Panc1 (cell line): ENCODE data around the gene ADAT2. TPM values are rescaled to one million over a fixed set of nuclear protein-coding genes. Genes with fewer than 3 reads are reported as not detected.

Experiments
- ATAC-seq: fragments of 200-7000 bp; cut with Tn5 transposase; 2 replicates; pipeline ENCODE4 v1.9.1; 2020; ENCODE audit warnings: mild to moderate bottlenecking, moderate library complexity
- BruUV-seq: library from RNA; stranded (reverse); fragments of 400-500 nt; replicated peaks from 2 replicates; lab custom pipeline; 2021; lab: Mats Ljungman, UMichigan
- CTCF ChIA-PET: fragments of 300-600 bp; sonication (Branson Sonifier 250); formaldehyde crosslinking; loops from one replicate; lab custom pipeline; 2022; ENCODE audit warnings: antibody characterized with exemption; lab: Charles Lee
- POLR2A ChIA-PET: fragments of 300-600 bp; sonication (Branson Sonifier 250); formaldehyde crosslinking; loops from one replicate; lab custom pipeline; 2022; ENCODE audit warnings: antibody characterized with exemption; lab: Charles Lee
- DNase-seq: peaks from one replicate; pipeline ENCODE4 v3.0.0-alpha.2; 2010; ENCODE audit warnings: low read depth, low spot score
- H3K27ac ChIP-seq: 2 replicates; pipeline ENCODE4 v1.5.1; 2011; ENCODE audit warnings: mild to moderate bottlenecking, low read length, inconsistent platforms
- H3K27me3 ChIP-seq: fragments of 200-500 bp; sonication (Bioruptor generic); 2 replicates; pipeline ENCODE4 v1.6.0; 2014; ENCODE audit warnings: low read length, inconsistent platforms; ENCODE audit not compliant: control insufficient read depth, insufficient read depth
- H3K36me3 ChIP-seq: fragments of 200-500 bp; sonication (Bioruptor generic); 2 replicates; pipeline ENCODE4 v1.5.1; 2014; ENCODE audit warnings: inconsistent platforms, mild to moderate bottlenecking, low read length, moderate library complexity; ENCODE audit not compliant: control insufficient read depth, insufficient read depth
- H3K4me1 ChIP-seq: 2 replicates; pipeline ENCODE4 v1.5.1; 2011; ENCODE audit warnings: inconsistent platforms, mild to moderate bottlenecking, low read length, moderate library complexity; ENCODE audit not compliant: control insufficient read depth, insufficient read depth
- H3K4me3 ChIP-seq, 2 experiments: 2 replicates each; pipeline ENCODE4 v1.5.1; 2011 to 2012; ENCODE audit warnings: low read depth in 2 of 2, low read length in 2 of 2, mild to moderate bottlenecking in 2 of 2, inconsistent platforms in 1 of 2, moderate library complexity in 1 of 2
- H3K9me3 ChIP-seq: fragments of 200-500 bp; sonication (Bioruptor generic); 2 replicates; pipeline ENCODE4 v1.5.1; 2014; ENCODE audit warnings: low read depth, mild to moderate bottlenecking, inconsistent platforms, low read length, moderate library complexity; ENCODE audit not compliant: control insufficient read depth, insufficient read depth
- CTCF ChIP-seq: fragments of 450-650 bp; IDR thresholded peaks from 2 replicates; pipeline ENCODE4 v1.5.1; 2017; ENCODE audit warnings: mild to moderate bottlenecking
- POLR2AphosphoS5 ChIP-seq: IDR thresholded peaks from 2 replicates; pipeline ENCODE4 v1.6.1; 2012; ENCODE audit warnings: mild to moderate bottlenecking, low read depth, low read length, moderate library complexity
- REST ChIP-seq, 2 experiments: IDR thresholded peaks; 2 replicates each; pipeline ENCODE4 v1.6.1; 2011 to 2012; ENCODE audit warnings: low read depth in 2 of 2, control low read depth in 1 of 2, low read length in 1 of 2, mild to moderate bottlenecking in 1 of 2, moderate library complexity in 1 of 2; ENCODE audit not compliant: insufficient read depth in 1 of 2
- SIN3A ChIP-seq: IDR thresholded peaks from 2 replicates; pipeline ENCODE4 v1.6.1; 2012; ENCODE audit warnings: low read depth, mild to moderate bottlenecking, low read length, moderate library complexity, borderline replicate concordance; ENCODE audit not compliant: insufficient read depth
- TCF7L2 ChIP-seq: IDR thresholded peaks from 2 replicates; pipeline ENCODE4 v1.6.1; 2011; ENCODE audit warnings: mild to moderate bottlenecking, low read depth, low read length, inconsistent platforms
- in situ Hi-C: cut with HindIII; loops from 2 replicates; pipeline ENCODE4 v1.10.0; 2016; ENCODE audit warnings: low sequenced_read_pairs, low pct_unique_long_range_greater_than_20kb
- intact Hi-C: fragments of 100-400 bp; cut with micrococcal nuclease; formaldehyde crosslinking; loops from one replicate; pipeline ENCODE4 v1.10.0; 2022; ENCODE audit not compliant: unreplicated experiment
- total RNA-seq: library from RNA; stranded (reverse); gene quantifications from one replicate; pipeline ENCODE4 v1.2.1, GENCODE V29; 2021; ENCODE audit not compliant: unreplicated experiment

The ADAT2 gene
- total RNA-seq, 1 experiment from 2014 or later: 6.4 TPM

- ChIA-PET CTCF (no interaction called here), POLR2A (no interaction called here)
- Histone ChIP-seq H3K27me3 (no peaks in the 10 kb centered on the region), H3K36me3 (peaks cover 4% of the 10 kb centered on the region), H3K27ac (no peak overlapping the region), H3K4me3 (no peak overlapping the region), H3K9me3 (no peaks in the 10 kb centered on the region), H3K4me1 (no peaks in the 10 kb centered on the region)
- DNase-seq (no peak), ATAC-seq (no peak)
- intact Hi-C loops (no loop called here), in situ Hi-C loops (no loop called here)
- TF ChIP-seq CTCF (no peak), POLR2AphosphoS5 (no peak), SIN3A (no peak), TCF7L2 (no peak), REST (IDR thresholded peaks at IDR 0.05; ENCODE audit: insufficient read depth in 1 of 2, low read depth in 2 of 2, low read length in 1 of 2) (no peak)
- no TSS peak for BruUV-seq
These were observed 7.4 kb downstream of the ADAT2 start for GRCh38 chr6:143443096-143443495.

GRCh38 chr6:143441680-143442545 lies 8.6 kb downstream of the ADAT2 start:
- POLR2A ChIA-PET: interaction anchor here (0.6 kb wide), 1 partner anchor 295 kb away, joined by 3 read pairs; no protein-coding TSS in a partner anchor

More at GRCh38 chr6:143441680-143442545, 8.6 kb downstream of the ADAT2 start:
- Histone ChIP-seq H3K27ac (no peak overlapping the region), H3K27me3 (no peaks in the 10 kb centered on the region), H3K4me3 (no peak overlapping the region), H3K4me1 (no peaks in the 10 kb centered on the region), H3K36me3 (peaks cover 8% of the 10 kb centered on the region), H3K9me3 (no peaks in the 10 kb centered on the region)
- CTCF ChIA-PET: no interaction called here
- intact Hi-C loops (no loop called here), in situ Hi-C loops (no loop called here)
- TF ChIP-seq POLR2AphosphoS5: no peak
- TF ChIP-seq SIN3A: no peak
- no peak for TF ChIP-seq REST (IDR thresholded peaks at IDR 0.05; ENCODE audit: insufficient read depth in 1 of 2, low read depth in 2 of 2, low read length in 1 of 2)
- TF ChIP-seq CTCF: no peak
- no peak for TF ChIP-seq TCF7L2
- DNase-seq: no peak
- ATAC-seq: no peak
- BruUV-seq: no TSS peak
